HepG2 (cell line): ENCODE results near the gene TIMM23. TPM values are rescaled to one million over a fixed set of nuclear protein-coding genes. Genes with fewer than 3 reads are reported as not detected.
A peak's percentile ranks its signal among the peaks of the same experiment; 100 is the strongest.

Experiments used
- ADNP ChIP-seq: sonication (generic); formaldehyde crosslinking; IDR thresholded peaks from 2 replicates; pipeline ENCODE4 v1.4.0; 2020; ENCODE audit warnings: missing genetic modification reagents
- ASH2L ChIP-seq: fragments of 300-600, 200-600 bp; sonication (generic); IDR thresholded peaks from 2 replicates; pipeline ENCODE4 v1.7.0; 2017; ENCODE audit warnings: low read depth, mild to moderate bottlenecking, moderate library complexity, mixed read lengths, low read length; ENCODE audit not compliant: insufficient read length
- CSRNP1 ChIP-seq: sonication (generic); formaldehyde crosslinking; IDR thresholded peaks from 2 replicates; pipeline ENCODE4 v1.8.1; 2023; ENCODE audit warnings: mild to moderate bottlenecking, missing genetic modification reagents
- HDAC6 ChIP-seq: fragments of 200-600 bp; sonication (generic); IDR thresholded peaks from 2 replicates; pipeline ENCODE4 v1.7.0; 2017; ENCODE audit warnings: mild to moderate bottlenecking, antibody characterized with exemption, low read length, low read depth
- NFAT5 ChIP-seq: sonication (generic); formaldehyde crosslinking; IDR thresholded peaks from 2 replicates; pipeline ENCODE4 v1.4.0; 2020; ENCODE audit warnings: missing genetic modification reagents
- NFIC ChIP-seq: IDR thresholded peaks from 2 replicates; pipeline ENCODE4 v1.6.1; 2012; ENCODE audit warnings: mild to moderate bottlenecking, low read length, inconsistent platforms
- YEATS4 ChIP-seq: sonication (generic); formaldehyde crosslinking; IDR thresholded peaks from 2 replicates; pipeline ENCODE4 v1.4.0; 2020; ENCODE audit warnings: missing genetic modification reagents, borderline replicate concordance
- ZFP91 ChIP-seq: sonication (generic); formaldehyde crosslinking; IDR thresholded peaks from 2 replicates; pipeline ENCODE4 v1.9.0; 2022; ENCODE audit warnings: missing genetic modification reagents, mild to moderate bottlenecking, borderline replicate concordance
- ZNF160 ChIP-seq: sonication (generic); formaldehyde crosslinking; IDR thresholded peaks from 2 replicates; pipeline ENCODE4 v1.8.0; 2022; ENCODE audit warnings: mild to moderate bottlenecking, inconsistent platforms, missing genetic modification reagents
- ZNF225 ChIP-seq: sonication (generic); formaldehyde crosslinking; IDR thresholded peaks from 2 replicates; pipeline ENCODE4 v1.4.0; 2020; ENCODE audit warnings: mild to moderate bottlenecking, missing genetic modification reagents
- ZNF326 ChIP-seq: sonication (generic); formaldehyde crosslinking; IDR thresholded peaks from 2 replicates; pipeline ENCODE4 v1.4.0; 2020; ENCODE audit warnings: missing genetic modification reagents, borderline replicate concordance
- ZNF34 ChIP-seq: sonication (generic); formaldehyde crosslinking; IDR thresholded peaks from 2 replicates; pipeline ENCODE4 v1.4.0; 2020; ENCODE audit warnings: mild to moderate bottlenecking, missing genetic modification reagents, borderline replicate concordance
- ZNF7 ChIP-seq: IDR thresholded peaks from 2 replicates; pipeline ENCODE4 v1.6.1; 2016; ENCODE audit warnings: missing biosample characterization, missing genetic modification reagents
- ZNF772 ChIP-seq: sonication (generic); formaldehyde crosslinking; IDR thresholded peaks from 2 replicates; pipeline ENCODE4 v1.5.0; 2020; ENCODE audit warnings: mild to moderate bottlenecking, missing genetic modification reagents
- polyA plus RNA-seq, 8 experiments: library from polyadenylated mRNA; depleted of rRNA in 3 of 8; stranded (reverse) in 7 of 8; unstranded in 1 of 8; fragments of >200 nt; fragmentation: Illumina TruSeq in 4 of 8; extraction: Trizol in 4 of 8; gene quantifications; 2 replicates each; pipeline versions ENCODE4 v1.2.1 to v1.2.3, GENCODE V29; 2011 to 2016; ENCODE audit warnings: low read depth in 4 of 8, missing spikeins in 1 of 8, mixed read lengths in 1 of 8; ENCODE audit not compliant: insufficient read depth in 1 of 8
- total RNA-seq, 5 experiments: library from RNA; depleted of rRNA; stranded (reverse); fragments of >200 nt; fragmentation: Illumina TruSeq; extraction: Trizol; gene quantifications; 2 replicates each; pipeline ENCODE4 v1.2.3, GENCODE V29; 2016; ENCODE audit warnings: low read depth in 1 of 5

The TIMM23 gene
- total and polyA plus RNA-seq, 2 of the 13 experiments (the other 11 are each of a cell fraction or from before 2014, with no cell fraction given) = 80.2 to 98.6 TPM

- TF ChIP-seq NFAT5 (CRISPR knock-in tag) = no peak
- peak; percentile 71 for TF ChIP-seq YEATS4 (CRISPR knock-in tag)
- TF ChIP-seq ZNF160 (CRISPR knock-in tag) = peak; percentile 64; the same call in 1 of the 2 replicates
- no peak for TF ChIP-seq HDAC6
- TF ChIP-seq ASH2L = no peak
- peak; percentile 95 for TF ChIP-seq ZNF772
- no peak for TF ChIP-seq ZNF326 (CRISPR knock-in tag)
- no peak; the same call in 1 of the 2 replicates for TF ChIP-seq ZFP91 (CRISPR knock-in tag)
- no peak for TF ChIP-seq ZNF225 (CRISPR knock-in tag)
- no peak for TF ChIP-seq ZNF7 (CRISPR knock-in tag)
- TF ChIP-seq ADNP (CRISPR knock-in tag) = no peak
- no peak for TF ChIP-seq ZNF34 (CRISPR knock-in tag)
- TF ChIP-seq CSRNP1 (CRISPR knock-in tag) = 0 out of 2 replicates have a peak, but pooled peaks have one; percentile 61
- TF ChIP-seq NFIC = peak; percentile 90; the same call in 1 of the 2 replicates
Observed at GRCh38 chr10:46052057-46052790, 79.9 kb downstream of the TIMM23 start (continued).
